ENCODE data around the gene HES2.
A peak's percentile ranks its signal among the peaks of the same experiment; 100 is the strongest.
"Not testable (repeated sequence)": the region's sequence is repeated elsewhere in the genome, so short reads cannot be mapped to it uniquely, and the experiment has no call there.

Gene HES2

GRCh38 chr1:6454856-6455751 is 35.4 kb upstream of the HES2 start:
- no peak for DNase-seq

GRCh38 chr1:6453895-6454855 is 34.5 kb upstream of the HES2 start:
- not testable (repeated sequence) for DNase-seq

DNA sequence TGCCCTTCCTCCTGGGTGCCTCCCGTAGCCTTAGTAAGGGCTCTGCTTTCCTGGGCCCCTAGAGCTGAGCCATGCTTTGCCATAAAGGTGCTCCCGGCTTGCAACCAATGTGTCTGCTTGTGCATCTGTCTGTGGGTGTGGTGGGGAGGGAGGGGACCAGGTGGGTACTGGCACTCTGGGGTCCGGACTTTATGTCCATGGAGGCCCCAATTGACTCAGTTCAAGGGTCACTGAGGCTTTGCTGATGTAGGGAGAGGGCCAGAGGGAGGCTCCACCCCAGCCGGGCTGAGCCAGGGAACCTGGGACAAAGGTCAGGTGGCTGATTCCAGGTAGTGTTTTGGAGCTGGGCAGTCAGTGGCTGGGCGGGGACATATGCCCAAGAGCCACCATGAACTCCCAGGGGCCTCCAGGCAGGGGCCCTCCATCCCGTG is 31.2 kb upstream of the HES2 start:
- DNase-seq = no peak

GRCh38 chr1:6450486-6450885 is 30.8 kb upstream of the HES2 start:
- DNase-seq = not testable (repeated sequence)

GRCh38 chr1:6450005-6450450 is 30.3 kb upstream of the HES2 start:
- DNase-seq = no peak

DNA sequence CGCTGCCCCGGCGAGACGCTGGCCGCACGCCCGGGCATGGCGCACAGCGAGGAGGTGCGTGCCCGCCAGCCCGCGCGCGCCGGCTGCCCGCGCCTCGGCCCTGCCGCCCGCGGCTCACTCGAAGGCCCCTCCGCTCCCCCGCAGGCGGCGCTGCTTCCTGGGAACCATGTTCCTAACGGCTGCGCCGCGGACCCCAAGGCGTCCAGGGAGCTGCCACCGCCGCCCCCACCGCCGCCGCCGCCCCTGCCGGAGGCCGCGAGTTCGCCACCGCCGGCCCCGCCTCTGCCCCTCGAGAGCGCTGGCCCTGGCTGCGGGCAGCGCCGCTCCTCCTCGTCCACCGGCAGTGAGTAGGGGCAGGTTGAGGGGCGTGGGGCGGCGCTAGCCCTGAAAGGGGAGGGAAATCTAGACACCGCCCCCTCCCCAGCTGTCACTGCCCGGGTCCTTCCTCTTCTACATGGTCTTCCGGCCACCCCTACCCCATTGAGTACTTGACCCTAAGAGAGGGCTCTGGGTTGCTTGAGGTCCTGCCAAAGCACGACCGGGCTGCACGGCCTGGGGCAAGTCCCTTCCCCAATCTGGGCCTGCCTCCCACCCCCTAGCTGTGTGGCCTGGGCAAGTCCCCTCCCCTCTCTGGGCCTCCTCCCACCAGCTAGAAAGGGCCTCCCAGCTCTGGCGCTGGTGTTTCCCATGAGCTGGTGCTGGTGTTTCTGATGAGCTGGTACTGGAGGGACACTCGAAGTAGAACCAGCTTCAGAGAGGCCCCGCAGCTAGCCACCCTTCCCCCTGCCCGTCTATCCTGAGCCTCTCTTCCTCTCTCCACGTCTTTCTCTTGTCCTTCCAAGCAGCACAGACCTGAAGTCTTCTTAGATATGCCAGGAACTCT is 29.3 kb upstream of the HES2 start:
- peak in 9 of 58 donors; percentile 4 to 40 (median 18) for DNase-seq

GRCh38 chr1:6447818-6448748 is 28.4 kb upstream of the HES2 start:
- no peak for DNase-seq

DNA sequence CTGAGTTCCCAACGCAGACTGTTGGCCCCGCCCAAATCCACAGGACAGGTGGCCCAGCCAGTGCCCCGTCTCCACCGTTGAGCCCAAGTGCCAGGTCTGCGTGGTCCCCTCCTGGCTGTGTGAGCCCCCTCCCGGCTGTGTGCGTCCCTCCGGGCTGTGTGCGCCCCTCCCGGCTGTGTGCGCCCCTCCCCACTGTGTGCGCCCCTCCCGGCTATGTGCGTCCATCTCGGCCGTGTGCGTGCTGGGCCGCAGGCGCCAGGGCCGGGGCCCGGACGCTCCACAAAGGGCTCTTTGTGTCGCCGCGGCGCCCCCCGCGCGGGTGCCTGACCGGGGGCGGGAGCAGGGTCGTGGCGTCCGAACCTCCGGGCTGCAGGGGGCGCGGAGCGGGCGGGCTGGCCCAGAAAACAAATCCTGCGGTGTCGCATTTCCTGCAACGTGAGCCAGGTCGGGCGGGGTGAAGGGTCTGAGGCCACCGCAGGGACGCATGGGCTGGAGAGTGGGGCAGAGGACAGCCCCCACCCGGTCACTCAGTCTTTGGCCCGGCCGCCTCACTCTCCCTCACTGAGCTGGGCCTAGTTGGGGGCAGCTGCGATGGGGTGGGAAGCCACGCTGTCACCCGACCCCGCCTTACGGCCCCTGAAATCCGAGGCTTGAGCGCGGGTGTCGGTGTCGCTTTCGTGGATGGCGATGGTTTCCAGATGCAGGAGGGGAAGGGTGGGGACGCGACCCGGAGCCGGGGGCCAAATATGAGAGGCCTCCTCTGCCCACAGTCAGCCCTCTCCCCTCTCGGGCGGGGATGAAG is 27.5 kb upstream of the HES2 start:
- DNase-seq = peak in 1 of 58 donors; percentile 16

DNA sequence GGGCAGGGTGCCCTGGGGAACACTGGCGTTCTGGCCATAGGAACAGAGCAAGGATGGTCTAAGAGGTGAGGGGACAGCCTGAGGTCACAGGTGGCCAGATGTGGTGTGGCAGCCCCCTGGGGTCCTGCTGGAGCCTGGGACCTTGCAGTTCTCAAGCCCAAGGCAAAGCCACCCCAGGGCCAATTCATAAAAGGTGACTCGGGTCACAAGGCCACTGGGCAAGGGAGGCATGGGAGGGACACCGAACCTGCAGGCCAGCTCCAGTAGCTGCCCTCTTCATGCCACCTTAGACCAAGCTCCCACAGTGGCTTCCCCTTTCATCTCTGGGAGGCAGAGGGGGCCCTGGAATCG is 26.9 kb upstream of the HES2 start:
- DNase-seq = no peak

DNA sequence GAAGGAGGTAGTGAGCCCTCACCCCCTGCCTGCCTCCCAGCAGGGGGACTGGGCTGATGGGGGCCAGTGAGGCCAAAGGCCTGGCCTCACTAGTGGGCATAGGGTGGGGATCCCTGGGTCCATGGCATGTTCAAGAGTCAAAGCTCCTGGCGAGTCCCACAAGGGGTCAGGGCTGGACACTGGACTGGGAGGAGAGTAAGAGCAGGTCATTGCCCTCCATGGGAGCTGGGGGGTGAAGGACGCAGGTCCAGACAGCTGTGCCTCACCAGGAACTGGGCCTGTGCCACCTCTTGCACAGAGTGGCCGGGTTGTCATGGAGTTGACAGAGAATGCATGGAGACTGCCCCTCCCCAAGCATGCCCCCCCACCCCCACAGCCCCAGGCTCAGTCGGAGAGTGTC is 26.2 kb upstream of the HES2 start:
- not testable (repeated sequence) for DNase-seq

DNA sequence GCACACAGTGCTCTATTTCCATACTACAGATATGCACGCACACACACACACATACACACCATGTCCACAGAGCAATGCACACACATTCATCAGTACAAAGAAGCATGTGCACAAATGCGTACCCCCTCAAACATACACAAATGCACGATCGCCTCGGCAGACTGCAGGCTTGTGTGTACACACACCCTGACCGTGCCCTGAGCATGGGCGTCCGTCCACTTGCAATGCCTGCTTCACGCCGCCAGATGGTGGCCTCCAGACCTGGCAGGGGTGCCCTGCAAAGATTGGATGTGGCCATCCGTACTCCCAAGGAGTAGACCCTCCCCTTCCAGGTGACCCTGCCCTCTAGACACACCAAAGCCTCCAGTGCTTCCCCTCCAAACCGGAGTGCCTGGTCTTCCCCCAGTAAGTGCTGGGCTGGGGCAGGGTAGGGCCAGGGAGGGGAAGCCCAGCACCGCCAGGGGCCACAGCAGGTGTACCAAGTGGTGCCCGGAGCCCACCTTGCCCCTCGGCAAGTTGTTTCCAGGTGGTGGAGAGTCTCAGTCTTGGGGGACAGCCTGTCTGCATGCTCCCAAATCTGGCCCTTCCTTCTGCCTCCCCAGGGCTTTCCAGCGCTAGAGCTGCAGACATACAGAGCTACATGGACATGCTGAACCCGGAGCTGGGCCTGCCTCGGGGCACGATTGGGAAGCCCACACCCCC is 25.5 kb upstream of the HES2 start:
- DNase-seq = peak in 7 of 58 donors; percentile 2 to 24 (median 13)

- DNase-seq = no peak
These were observed 24.7 kb upstream of the HES2 start for GRCh38 chr1:6444377-6444776.

GRCh38 chr1:6443339-6444115 is 23.8 kb upstream of the HES2 start:
- no peak for DNase-seq

DNA sequence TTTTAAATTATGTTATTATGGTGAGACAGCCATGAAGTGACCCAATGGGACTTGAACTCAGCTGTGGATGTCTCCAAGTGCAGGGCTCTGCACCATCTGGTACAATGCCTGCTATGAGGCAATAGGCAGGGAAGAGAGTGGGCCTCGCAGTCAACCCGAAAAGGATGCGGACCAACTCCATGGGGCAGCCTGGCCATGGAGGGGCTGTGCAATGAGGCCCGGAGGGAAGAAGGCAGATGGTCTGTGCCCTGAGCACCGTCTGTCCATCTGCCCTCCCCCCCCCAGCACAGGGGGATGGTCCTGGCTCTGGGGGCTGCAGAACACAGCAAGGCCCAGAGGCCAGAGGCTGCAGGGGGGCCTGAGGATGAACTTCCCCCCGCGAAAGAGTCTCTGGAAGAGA is 21.9 kb upstream of the HES2 start:
- DNase-seq = no peak

DNA sequence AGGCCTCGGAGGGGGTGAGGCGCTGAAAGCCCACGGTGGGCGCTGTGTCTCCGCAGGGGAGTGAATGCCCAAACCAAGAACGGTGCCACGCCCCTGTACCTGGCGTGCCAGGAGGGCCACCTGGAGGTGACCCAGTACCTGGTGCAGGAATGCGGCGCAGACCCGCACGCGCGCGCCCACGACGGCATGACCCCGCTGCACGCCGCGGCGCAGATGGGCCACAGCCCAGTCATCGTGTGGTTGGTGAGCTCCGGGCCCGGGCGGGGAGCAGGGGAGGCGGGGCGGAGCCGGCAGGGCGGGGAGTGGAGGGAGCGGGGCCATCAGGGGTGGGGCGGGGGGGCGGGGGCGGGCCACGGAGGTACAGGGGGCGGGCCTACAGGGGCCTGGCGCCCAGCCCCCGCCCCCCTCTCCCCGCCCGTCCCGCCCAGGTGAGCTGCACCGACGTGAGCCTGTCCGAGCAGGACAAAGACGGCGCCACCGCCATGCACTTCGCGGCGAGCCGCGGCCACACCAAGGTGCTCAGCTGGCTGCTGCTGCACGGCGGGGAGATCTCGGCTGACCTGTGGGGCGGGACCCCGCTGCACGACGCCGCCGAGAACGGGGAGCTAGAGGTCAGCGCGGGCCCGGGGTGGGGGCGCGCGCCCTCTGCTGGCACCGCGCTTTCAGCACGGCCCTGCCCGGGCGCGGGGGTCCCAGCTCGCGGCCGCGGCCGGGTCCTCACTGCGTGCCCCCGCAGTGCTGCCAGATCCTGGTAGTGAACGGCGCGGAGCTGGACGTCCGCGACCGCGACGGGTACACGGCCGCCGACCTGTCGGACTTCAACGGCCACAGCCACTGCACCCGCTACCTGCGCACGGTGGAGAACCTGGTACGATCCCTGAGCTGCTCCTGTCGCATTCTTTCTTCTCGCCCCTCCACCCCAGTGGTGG is 20.7 kb upstream of the HES2 start:
- no peak for DNase-seq

- peak in 45 of 58 donors; percentile 7 to 61 (median 22) for DNase-seq
These were observed 18.4 kb upstream of the HES2 start for GRCh38 chr1:6438047-6438525.
